Mucosa of rectum (tissue), 2 donors: ENCODE data around the gene PARS2.

Source experiments
- H3K27ac ChIP-seq, 2 donors: one replicate each; pipeline ENCODE4 v1.7.0; 2013; ENCODE audit warnings: inconsistent platforms in 2 of 2, low read depth in 2 of 2, low read length in 2 of 2
- H3K27me3 ChIP-seq, 2 donors: one replicate each; pipeline ENCODE4 v1.7.0; 2013; ENCODE audit warnings: low read length in 2 of 2; ENCODE audit not compliant: control insufficient read depth in 2 of 2, insufficient read depth in 2 of 2
- H3K36me3 ChIP-seq, 2 donors: one replicate each; pipeline ENCODE4 v1.7.0; 2013; ENCODE audit warnings: low read length in 2 of 2; ENCODE audit not compliant: control insufficient read depth in 2 of 2, insufficient read depth in 2 of 2
- H3K4me1 ChIP-seq, 2 donors: one replicate each; pipeline ENCODE4 v1.7.0; 2013; ENCODE audit warnings: low read length in 2 of 2, mild to moderate bottlenecking in 1 of 2; ENCODE audit not compliant: control insufficient read depth in 2 of 2, insufficient read depth in 2 of 2
- H3K4me3 ChIP-seq, 2 donors: one replicate each; pipeline ENCODE4 v1.7.0; 2013; ENCODE audit warnings: low read length in 2 of 2
- H3K9ac ChIP-seq, 2 donors: one replicate each; pipeline ENCODE4 v1.7.0; 2013; ENCODE audit warnings: low read length in 2 of 2, low read depth in 1 of 2, mild to moderate bottlenecking in 1 of 2
- H3K9me3 ChIP-seq, 2 donors: one replicate each; pipeline ENCODE4 v1.7.0; 2013; ENCODE audit warnings: low read length in 2 of 2; ENCODE audit not compliant: control insufficient read depth in 2 of 2
- donor health status: healthy.
- donor health status: Normal muscosa, but diverticular disease.

Gene PARS2

GRCh38 chr1:54742282-54742681 lies 22.0 kb downstream of the PARS2 start:
- Histone ChIP-seq H3K27me3 (no peaks in the 10 kb centered on the region), H3K36me3 (peaks cover 39 to 41% of the 10 kb centered on the region in 2 donors), H3K4me1 (no peaks in the 10 kb centered on the region), H3K27ac (no peak overlapping the region), H3K9me3 (no peaks in the 10 kb centered on the region), H3K4me3 (no peak overlapping the region), H3K9ac (no peak overlapping the region)

- H3K27ac ChIP-seq: no peak overlapping the region
- no peaks in the 10 kb centered on the region for H3K27me3 ChIP-seq
- H3K4me3 ChIP-seq: no peak overlapping the region
- H3K4me1 ChIP-seq: no peaks in the 10 kb centered on the region
- no peaks in the 10 kb centered on the region for H3K9me3 ChIP-seq
- H3K36me3 ChIP-seq: peaks cover 46 to 49% of the 10 kb centered on the region in 2 donors
- H3K9ac ChIP-seq: no peak overlapping the region
Observed at GRCh38 chr1:54741531-54741930, 22.8 kb downstream of the PARS2 start.

- H3K27ac ChIP-seq: no peak overlapping the region
- H3K27me3 ChIP-seq: no peaks in the 10 kb centered on the region
- H3K9me3 ChIP-seq: no peaks in the 10 kb centered on the region
- no peaks in the 10 kb centered on the region for H3K4me1 ChIP-seq
- H3K9ac ChIP-seq: no peak overlapping the region
- no peak overlapping the region for H3K4me3 ChIP-seq
- H3K36me3 ChIP-seq: peaks cover 59 to 63% of the 10 kb centered on the region in 2 donors
Observed at GRCh38 chr1:54738244-54738643, 26.1 kb downstream of the PARS2 start.

- H3K27ac ChIP-seq: no peak overlapping the region
- no peaks in the 10 kb centered on the region for H3K27me3 ChIP-seq
- H3K4me3 ChIP-seq: no peak overlapping the region
- H3K36me3 ChIP-seq: peaks cover 53 to 64% of the 10 kb centered on the region in 2 donors
- no peaks in the 10 kb centered on the region for H3K4me1 ChIP-seq
- no peak overlapping the region for H3K9ac ChIP-seq
- no peaks in the 10 kb centered on the region for H3K9me3 ChIP-seq
Observed at GRCh38 chr1:54736685-54737084, 27.6 kb downstream of the PARS2 start.

GRCh38 chr1:54728027-54728426 lies 36.3 kb downstream of the PARS2 start:
- H3K36me3 ChIP-seq: peaks cover 37 to 54% of the 10 kb centered on the region in 2 donors

GRCh38 chr1:54724771-54725170 lies 39.6 kb downstream of the PARS2 start:
- Histone ChIP-seq H3K27ac (no peak overlapping the region), H3K36me3 (peaks cover 40 to 48% of the 10 kb centered on the region in 2 donors), H3K27me3 (no peaks in the 10 kb centered on the region)

More at GRCh38 chr1:54728027-54728426, 36.3 kb downstream of the PARS2 start:
- Histone ChIP-seq H3K9ac (no peak overlapping the region), H3K27ac (no peak overlapping the region), H3K27me3 (no peaks in the 10 kb centered on the region), H3K9me3 (no peaks in the 10 kb centered on the region), H3K4me1 (no peaks in the 10 kb centered on the region), H3K4me3 (no peak overlapping the region)

GRCh38 chr1:54723985-54724384 lies 40.3 kb downstream of the PARS2 start:
- Histone ChIP-seq H3K27me3 (no peaks in the 10 kb centered on the region), H3K27ac (no peak overlapping the region), H3K9ac (no peak overlapping the region), H3K4me1 (no peaks in the 10 kb centered on the region), H3K9me3 (no peaks in the 10 kb centered on the region), H3K4me3 (no peak overlapping the region), H3K36me3 (peaks cover 37 to 53% of the 10 kb centered on the region in 2 donors)

More at GRCh38 chr1:54724771-54725170, 39.6 kb downstream of the PARS2 start:
- no peaks in the 10 kb centered on the region for H3K4me1 ChIP-seq
- H3K9me3 ChIP-seq: no peaks in the 10 kb centered on the region
- H3K9ac ChIP-seq: no peak overlapping the region
- no peak overlapping the region for H3K4me3 ChIP-seq

GRCh38 chr1:54721719-54722118 lies 42.6 kb downstream of the PARS2 start:
- no peaks in the 10 kb centered on the region for H3K27me3 ChIP-seq
- no peak overlapping the region for H3K9ac ChIP-seq
- H3K27ac ChIP-seq: no peak overlapping the region
- H3K36me3 ChIP-seq: peaks cover 37 to 49% of the 10 kb centered on the region in 2 donors
- H3K4me1 ChIP-seq: no peaks in the 10 kb centered on the region
- no peaks in the 10 kb centered on the region for H3K9me3 ChIP-seq
- H3K4me3 ChIP-seq: no peak overlapping the region

GRCh38 chr1:54716299-54717047 lies 47.9 kb downstream of the PARS2 start:
- no peaks in the 10 kb centered on the region for H3K9me3 ChIP-seq
- H3K36me3 ChIP-seq: peaks cover 9 to 11% of the 10 kb centered on the region in 2 donors
- H3K9ac ChIP-seq: peak overlapping the region; percentile 82 to 85
- H3K27me3 ChIP-seq: no peaks in the 10 kb centered on the region
- H3K4me3 ChIP-seq: peak overlapping the region; percentile 93 to 94
- peaks cover 6 to 10% of the 10 kb centered on the region in 2 donors for H3K4me1 ChIP-seq
- peak overlapping the region in 1 of 2 donors; percentile 68 for H3K27ac ChIP-seq

- peaks cover 6 to 10% of the 10 kb centered on the region in 2 donors for H3K4me1 ChIP-seq
Observed at GRCh38 chr1:54715493-54716298, 48.6 kb downstream of the PARS2 start, which contains the start of gene TTC4. TSS of gene TTC4 (plus strand) at chr1:54715861. CDS start at chr1:54715909, 48 bp downstream.

More at GRCh38 chr1:54715493-54716298, 48.6 kb downstream of the PARS2 start, which contains the start of gene TTC4:
- Histone ChIP-seq H3K36me3 (peaks cover 7% of the 10 kb centered on the region in 2 donors), H3K4me3 (peak within 1 kb of the TSS; percentile 93 to 94), H3K27ac (peak within 1 kb of the TSS; percentile 61 to 68), H3K9me3 (no peaks in the 10 kb centered on the region), H3K27me3 (no peaks in the 10 kb centered on the region), H3K9ac (peak within 1 kb of the TSS; percentile 82 to 85)
